ENCODE data around the gene ELOVL5. TPM values are rescaled to one million over a fixed set of nuclear protein-coding genes. Genes with fewer than 3 reads are reported as not detected.
"Not testable (repeated sequence)": the region's sequence is repeated elsewhere in the genome, so short reads cannot be mapped to it uniquely, and the experiment has no call there.

ELOVL5 gene
- total RNA-seq, 4 donors from 2014 or later, result 14.3 to 63.1 (median 29.2) TPM

- Histone ChIP-seq H3K4me1 (peaks cover 0 to 41% (median 18%) of the 10 kb centered on the region in 4 donors), H3K27me3 (no peaks in the 10 kb centered on the region), H3K4me3 (peak overlapping the region; percentile 80 to 94 (median 86)), H3K27ac (peak overlapping the region; percentile 97 to 99 (median 98)), H3K36me3 (no peaks in the 10 kb centered on the region), H3K9me3 (no peaks in the 10 kb centered on the region)
- intact Hi-C loops (cut with DNase I; ENCODE audit: low total_unique reads), result loop anchor here (10.0 kb wide), 1 partner anchor 53 kb away; no protein-coding TSS in a partner anchor
- peak; percentile 61 for DNase-seq
- WGBS, 2 donors (ENCODE audit: low coverage in 1 of 2), result 1% methylated on average over 27 of the region's 38 CpGs; no CpG with 5 or more reads in 1 of the 2 donors
- TF ChIP-seq CTCF (IDR thresholded peaks at IDR 0.05) (no peak), POLR2A (IDR thresholded peaks at IDR 0.05) (no peak), POLR2AphosphoS5 (IDR thresholded peaks at IDR 0.05) (no peak), EP300 (IDR thresholded peaks at IDR 0.05; ENCODE audit: low read depth) (no peak)
- in situ Hi-C loops (cut with MboI; ENCODE audit: low pct_ligation_motif_present in 1 of 4, low pct_unique_long_range_greater_than_20kb in 1 of 4, low sequenced_read_pairs in 3 of 4), result no loop called here
These were observed 804 bp downstream of the ELOVL5 start for GRCh38 chr6:53347921-53348370.

GRCh38 chr6:53347250-53347920 lies 1.4 kb downstream of the ELOVL5 start:
- H3K27me3 ChIP-seq, result no peaks in the 10 kb centered on the region
- no peaks in the 10 kb centered on the region for H3K9me3 ChIP-seq
- 0 to 1% methylated on average over 9 to 23 of the region's 23 CpGs for WGBS, 2 donors (ENCODE audit: low coverage in 1 of 2)
- H3K4me3 ChIP-seq, result peak overlapping the region; percentile 80 to 94 (median 86)
- in situ Hi-C loops (cut with MboI; ENCODE audit: low pct_ligation_motif_present in 1 of 4, low pct_unique_long_range_greater_than_20kb in 1 of 4, low sequenced_read_pairs in 3 of 4), result no loop called here
- H3K36me3 ChIP-seq, result no peaks in the 10 kb centered on the region
- TF ChIP-seq POLR2A (IDR thresholded peaks at IDR 0.05) (no peak), EP300 (IDR thresholded peaks at IDR 0.05; ENCODE audit: low read depth) (no peak), POLR2AphosphoS5 (IDR thresholded peaks at IDR 0.05) (no peak), CTCF (IDR thresholded peaks at IDR 0.05) (no peak)
- intact Hi-C loops (cut with DNase I; ENCODE audit: low total_unique reads), result loop anchor here (10.0 kb wide), 1 partner anchor 53 kb away; no protein-coding TSS in a partner anchor
- peak overlapping the region; percentile 97 to 99 (median 98) for H3K27ac ChIP-seq
- H3K4me1 ChIP-seq, result peaks cover 0 to 47% (median 18%) of the 10 kb centered on the region in 4 donors
- no peak for DNase-seq

- 98 to 100% methylated on average over 1 to 5 of the region's 5 CpGs for WGBS, 2 donors (ENCODE audit: low coverage in 1 of 2)
- intact Hi-C loops (cut with DNase I; ENCODE audit: low total_unique reads), result loop anchor here (10.0 kb wide), 1 partner anchor 51 kb away; no protein-coding TSS in a partner anchor
- DNase-seq; H3K27ac ChIP-seq; H3K36me3 ChIP-seq; in situ Hi-C loops (cut with MboI; ENCODE audit: low pct_ligation_motif_present in 1 of 4, low pct_unique_long_range_greater_than_20kb in 1 of 4, low sequenced_read_pairs in 3 of 4); H3K4me3 ChIP-seq; H3K27me3 ChIP-seq; H3K9me3 ChIP-seq: not testable (repeated sequence)
- peaks cover 0 to 50% (median 18%) of the 10 kb centered on the region in 4 donors for H3K4me1 ChIP-seq
These were observed 2.7 kb downstream of the ELOVL5 start for GRCh38 chr6:53346049-53346448.

- intact Hi-C loops (cut with DNase I; ENCODE audit: low total_unique reads) (loop anchor here (10.0 kb wide), 1 partner anchor 50 kb away; no protein-coding TSS in a partner anchor), in situ Hi-C loops (cut with MboI; ENCODE audit: low pct_ligation_motif_present in 1 of 4, low pct_unique_long_range_greater_than_20kb in 1 of 4, low sequenced_read_pairs in 3 of 4) (no loop called here)
- 45% methylated on average over 1 of the region's 1 CpG; no CpG with 5 or more reads in 1 of the 2 donors for WGBS, 2 donors (ENCODE audit: low coverage in 1 of 2)
- Histone ChIP-seq H3K27me3 (no peaks in the 10 kb centered on the region), H3K4me1 (peaks cover 0 to 50% (median 18%) of the 10 kb centered on the region in 4 donors), H3K9me3 (no peaks in the 10 kb centered on the region), H3K36me3 (no peaks in the 10 kb centered on the region), H3K4me3 (no peak overlapping the region), H3K27ac (no peak overlapping the region)
- TF ChIP-seq POLR2AphosphoS5 (IDR thresholded peaks at IDR 0.05), result no peak
- TF ChIP-seq CTCF (IDR thresholded peaks at IDR 0.05), result no peak
- no peak for TF ChIP-seq POLR2A (IDR thresholded peaks at IDR 0.05)
- TF ChIP-seq EP300 (IDR thresholded peaks at IDR 0.05; ENCODE audit: low read depth), result no peak
- no peak for DNase-seq
These were observed 3.8 kb downstream of the ELOVL5 start for GRCh38 chr6:53344969-53345368.
